Small intestine (tissue), 7 donors: Measurements from ENCODE around the gene AGPAT4. TPM values are rescaled to one million over a fixed set of nuclear protein-coding genes. Genes with fewer than 3 reads are reported as not detected.

Source experiments
- DNase-seq, 2 donors: peaks; one replicate each; pipeline versions ENCODE4 v3.0.0 to v3.0.0-alpha.2; 2013
- FAIRE-seq: peaks from 2 replicates; lab custom pipeline; 2012; peaks lifted over from hg19 to GRCh38; lab: Jason Lieb, UNC
- H3K27ac ChIP-seq, 3 donors: one replicate each; pipeline ENCODE4 v1.5.1; 2013; ENCODE audit warnings: low read length in 2 of 3, mild to moderate bottlenecking in 2 of 3, control low read depth in 1 of 3, inconsistent platforms in 1 of 3, low read depth in 1 of 3, moderate library complexity in 1 of 3
- H3K27me3 ChIP-seq, 3 donors: one replicate each; pipeline ENCODE4 v1.6.1; 2013; ENCODE audit warnings: low read length in 3 of 3, inconsistent platforms in 1 of 3; ENCODE audit not compliant: control insufficient read depth in 3 of 3, insufficient read depth in 3 of 3
- H3K36me3 ChIP-seq, 3 donors: one replicate each; pipeline ENCODE4 v1.6.1; 2013; ENCODE audit warnings: low read length in 3 of 3, inconsistent platforms in 1 of 3, low read depth in 1 of 3, mild to moderate bottlenecking in 1 of 3, moderate library complexity in 1 of 3; ENCODE audit not compliant: control insufficient read depth in 3 of 3, insufficient read depth in 2 of 3
- H3K4me1 ChIP-seq, 3 donors: one replicate each; pipeline ENCODE4 v1.6.1; 2013; ENCODE audit warnings: low read length in 2 of 3, inconsistent platforms in 1 of 3, low read depth in 1 of 3, mild to moderate bottlenecking in 1 of 3, moderate library complexity in 1 of 3; ENCODE audit not compliant: control insufficient read depth in 3 of 3, insufficient read depth in 2 of 3
- H3K4me3 ChIP-seq, 3 donors: one replicate each; pipeline ENCODE4 v1.5.1; 2013; ENCODE audit warnings: low read length in 3 of 3, control low read depth in 1 of 3, inconsistent platforms in 1 of 3, low read depth in 1 of 3, mild to moderate bottlenecking in 1 of 3, moderate library complexity in 1 of 3
- H3K9me3 ChIP-seq, 2 donors: one replicate each; pipeline ENCODE4 v1.6.1; 2013; ENCODE audit warnings: low read depth in 1 of 2, low read length in 1 of 2; ENCODE audit not compliant: control insufficient read depth in 2 of 2, insufficient read depth in 1 of 2
- WGBS, 3 donors: extraction: QIAGEN DNeasy Blood & Tissue Kit; methylation state at CpG; one replicate each; pipeline ENCODE4 v1.1.7; 2013; 5-methylcytosine and 5-hydroxymethylcytosine counted together
- polyA plus RNA-seq, 4 donors: library from polyadenylated mRNA; stranded (reverse) in 3 of 4; unstranded in 1 of 4; fragments of 200-250 nt in 3 of 4; fragments of 120-200 nt in 1 of 4; gene quantifications; one replicate each; pipeline versions ENCODE4 v1.2.1 to v1.2.3, GENCODE V29; 2013
- donor health status: healthy with polysubstance abuse.
- donor health status: control.
- donor health status: control.
- donor health status: Bipolar disorder and iron deficiency.
- donor health status: healthy.

AGPAT4 gene
- polyA plus RNA-seq, 4 donors = 1.6 to 2.3 TPM; not detected in 2

DNA sequence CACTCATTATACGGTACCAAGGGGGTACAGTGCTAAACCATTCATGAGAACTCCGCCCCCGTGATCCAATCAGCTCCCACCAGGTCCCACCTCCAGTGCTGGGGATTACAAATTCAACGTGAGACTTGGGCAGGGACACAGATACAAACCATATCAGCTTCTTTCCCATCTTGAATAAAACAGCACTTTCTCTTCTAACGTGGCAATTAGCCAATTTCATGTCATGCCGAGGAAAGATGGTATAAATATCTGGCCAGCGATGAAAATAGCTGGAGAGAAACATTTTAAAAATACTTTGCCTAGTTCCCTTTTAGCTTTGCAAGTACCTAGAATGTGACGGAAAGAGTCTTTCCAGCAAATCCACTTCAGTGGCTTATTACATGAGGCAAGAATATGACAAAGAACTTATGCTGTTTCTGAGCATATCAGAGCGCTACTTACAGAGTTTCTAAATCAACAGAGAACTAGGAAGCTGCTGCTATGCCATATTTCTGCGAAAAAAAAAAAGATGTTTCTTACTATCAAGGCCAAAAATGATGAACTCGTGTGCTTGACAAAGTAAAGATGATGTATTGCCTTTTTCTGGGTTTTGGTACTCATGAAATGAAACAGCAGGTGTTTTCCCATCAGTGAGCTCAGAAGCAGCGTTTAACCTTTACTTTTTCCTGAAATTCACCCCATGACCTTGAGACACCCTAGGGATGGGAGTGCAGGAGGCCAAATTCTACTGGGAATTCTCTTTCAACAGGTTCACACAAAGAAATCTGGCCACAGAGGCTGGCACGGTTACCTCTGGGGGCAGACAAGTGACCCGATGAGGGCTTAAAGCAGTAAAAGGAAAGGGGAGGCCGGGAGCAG, 37.9 kb downstream of the AGPAT4 start:
- H3K4me1 ChIP-seq = no peaks in the 10 kb centered on the region
- no peak overlapping the region for H3K4me3 ChIP-seq
- no peaks in the 10 kb centered on the region for H3K9me3 ChIP-seq
- FAIRE-seq = no peak
- no peak for DNase-seq
- H3K36me3 ChIP-seq = peaks cover 0 to 2% (median 0%) of the 10 kb centered on the region in 3 donors
- no peak overlapping the region for H3K27ac ChIP-seq
- no peaks in the 10 kb centered on the region for H3K27me3 ChIP-seq
- 66 to 68% (median 66%) methylated on average over 15 of the region's 15 CpGs for WGBS, 3 donors

DNA sequence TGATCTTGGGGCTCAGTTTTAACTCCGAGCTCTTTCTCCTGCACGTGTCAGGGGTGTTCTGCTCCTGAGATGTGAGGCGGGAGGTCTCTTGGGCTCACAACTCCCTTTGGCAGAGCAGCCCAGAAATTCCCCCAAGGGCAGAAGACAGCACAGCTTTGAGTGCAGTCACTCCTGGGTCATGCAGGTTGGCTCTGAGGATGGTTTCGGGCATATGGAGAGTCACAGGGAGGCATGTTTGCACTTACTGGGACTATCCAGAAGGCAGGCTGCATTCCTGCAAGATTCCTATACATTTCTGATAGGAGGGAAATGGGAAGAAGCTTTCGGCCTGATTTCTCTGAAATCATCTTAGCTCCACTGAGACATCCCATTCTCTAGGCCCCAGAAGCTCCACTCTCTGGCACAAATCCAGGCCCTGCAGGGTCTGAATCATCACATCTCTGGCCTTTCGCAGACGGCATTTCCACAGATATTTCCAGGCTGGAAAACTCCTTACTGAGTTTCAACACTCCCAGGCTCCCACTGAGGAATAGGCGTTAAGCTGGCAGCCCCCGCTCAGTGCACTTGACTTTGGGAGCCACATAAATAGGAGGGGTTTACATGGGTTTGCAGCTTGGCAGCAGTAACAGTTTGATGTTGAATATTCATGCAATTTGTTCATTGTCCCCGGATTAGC, 39.7 kb downstream of the AGPAT4 start:
- Histone ChIP-seq H3K4me3 (no peak overlapping the region), H3K36me3 (no peaks in the 10 kb centered on the region), H3K27ac (no peak overlapping the region), H3K9me3 (no peaks in the 10 kb centered on the region), H3K4me1 (peaks cover 0 to 5% (median 0%) of the 10 kb centered on the region in 3 donors), H3K27me3 (no peaks in the 10 kb centered on the region)
- 76 to 88% (median 83%) methylated on average over 10 of the region's 10 CpGs for WGBS, 3 donors
- FAIRE-seq (no peak), DNase-seq (peak in 1 of 2 donors; percentile 23)

DNA sequence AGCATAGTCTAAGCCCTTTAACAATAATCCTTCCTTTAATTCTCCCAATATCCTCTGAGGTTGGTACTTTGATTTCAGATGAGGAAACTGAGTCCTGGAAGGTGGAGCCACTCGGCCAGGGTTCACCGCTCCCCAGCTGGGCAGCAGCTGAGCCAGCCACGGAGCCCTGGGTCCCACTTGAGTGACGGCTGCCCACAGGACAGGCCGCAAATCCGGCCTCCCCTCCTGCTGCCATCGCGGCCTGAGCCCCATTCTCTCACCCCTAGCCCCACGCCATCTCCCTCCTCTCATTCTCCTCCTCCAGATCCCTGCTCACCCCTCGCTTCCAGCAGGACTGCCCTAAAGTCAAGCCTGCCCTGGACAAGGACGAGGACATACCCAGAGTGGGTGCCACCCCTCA, 41.4 kb downstream of the AGPAT4 start:
- Histone ChIP-seq H3K4me3 (no peak overlapping the region), H3K36me3 (no peaks in the 10 kb centered on the region), H3K27me3 (no peaks in the 10 kb centered on the region), H3K4me1 (peaks cover 0 to 5% (median 0%) of the 10 kb centered on the region in 3 donors), H3K9me3 (no peaks in the 10 kb centered on the region), H3K27ac (peak overlapping the region in 1 of 3 donors; percentile 28)
- no peak for FAIRE-seq
- no peak for DNase-seq
- 92 to 94% (median 93%) methylated on average over 11 of the region's 11 CpGs for WGBS, 3 donors

DNA sequence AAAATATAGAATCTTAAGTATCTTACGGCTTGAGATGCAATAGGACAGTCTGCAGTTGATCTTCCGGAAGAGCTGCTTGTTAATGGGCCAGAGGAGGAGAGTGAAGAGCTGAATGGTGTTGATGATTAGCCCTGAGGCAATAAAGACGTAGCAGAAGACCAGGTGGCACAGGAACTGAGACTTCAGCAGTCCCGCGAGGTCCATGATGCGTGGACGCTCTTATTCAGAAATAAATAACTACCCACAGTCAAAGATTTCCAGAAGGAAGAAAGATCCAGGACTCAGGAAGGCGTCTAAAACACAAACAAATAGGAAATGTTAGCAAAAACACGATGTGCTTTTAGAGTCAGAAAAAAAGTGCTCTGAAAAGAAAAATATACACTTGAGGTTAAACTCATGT, 41.9 kb downstream of the AGPAT4 start:
- FAIRE-seq (no peak), DNase-seq (no peak)
- Histone ChIP-seq H3K27me3 (no peaks in the 10 kb centered on the region), H3K9me3 (no peaks in the 10 kb centered on the region), H3K27ac (no peak overlapping the region), H3K4me3 (no peak overlapping the region), H3K4me1 (peaks cover 0 to 5% (median 0%) of the 10 kb centered on the region in 3 donors), H3K36me3 (no peaks in the 10 kb centered on the region)
- WGBS, 3 donors = 83 to 85% (median 85%) methylated on average over 9 of the region's 9 CpGs

DNA sequence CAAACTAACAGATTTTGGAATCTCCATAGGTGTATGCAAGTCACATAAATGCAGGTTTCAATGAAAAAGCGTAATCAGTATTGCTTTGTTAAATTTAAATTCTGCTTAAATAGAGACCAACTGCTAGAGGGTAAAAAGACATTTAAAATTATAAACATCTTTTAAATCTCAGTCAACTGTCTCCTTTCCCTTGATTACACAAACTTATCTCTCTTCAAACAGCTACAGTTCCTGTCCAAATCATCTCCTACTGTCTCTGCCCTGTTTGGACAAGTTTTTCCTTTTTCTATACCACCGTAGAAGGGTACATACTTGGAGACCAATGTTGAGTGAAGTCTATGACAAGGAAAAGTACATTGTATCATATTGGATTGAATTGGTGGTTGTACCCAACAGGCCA, 43.5 kb downstream of the AGPAT4 start:
- DNase-seq = no peak
- H3K27me3 ChIP-seq = no peaks in the 10 kb centered on the region
- H3K9me3 ChIP-seq = no peaks in the 10 kb centered on the region
- no peaks in the 10 kb centered on the region for H3K36me3 ChIP-seq
- WGBS, 3 donors = 91 to 95% (median 92%) methylated on average over 2 of the region's 2 CpGs
- peaks cover 0 to 5% (median 0%) of the 10 kb centered on the region in 3 donors for H3K4me1 ChIP-seq
- FAIRE-seq = no peak
- no peak overlapping the region for H3K4me3 ChIP-seq
- no peak overlapping the region for H3K27ac ChIP-seq

DNA sequence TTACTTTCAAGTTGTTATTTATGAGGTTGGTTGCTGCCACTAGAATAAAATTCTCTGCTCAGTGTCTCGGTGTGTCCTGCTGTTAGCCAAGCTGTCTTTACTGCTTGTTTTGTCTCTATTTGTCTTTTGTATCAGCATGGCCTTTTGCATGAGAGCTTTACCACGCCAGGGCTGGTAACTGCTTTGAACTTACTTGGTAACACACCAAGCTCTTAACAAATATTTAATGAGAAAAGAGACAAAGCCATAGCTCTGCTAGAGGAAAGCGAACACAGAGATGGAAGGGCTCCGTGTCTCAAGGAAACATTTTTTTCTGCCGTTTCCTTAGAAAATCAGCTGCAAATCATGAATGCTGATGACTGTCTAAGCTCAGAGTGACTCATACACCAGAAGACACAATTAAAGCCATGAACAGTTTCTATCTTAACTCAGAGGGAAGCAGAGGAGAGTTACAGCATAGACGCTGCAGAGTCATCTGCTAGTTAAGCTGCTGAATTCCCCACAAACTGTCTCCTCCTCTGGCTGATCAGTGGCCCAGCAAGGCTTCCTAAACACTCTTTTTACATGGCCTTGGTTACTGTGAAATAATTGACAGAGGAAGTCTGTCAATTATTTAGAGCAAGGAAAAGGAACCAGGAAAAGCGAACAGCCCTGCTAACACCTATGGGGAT, 44.8 kb downstream of the AGPAT4 start:
- Histone ChIP-seq H3K27me3 (no peaks in the 10 kb centered on the region), H3K27ac (peak overlapping the region in 1 of 3 donors; percentile 2), H3K36me3 (no peaks in the 10 kb centered on the region), H3K4me1 (peaks cover 0 to 5% (median 0%) of the 10 kb centered on the region in 3 donors), H3K9me3 (no peaks in the 10 kb centered on the region), H3K4me3 (no peak overlapping the region)
- WGBS, 3 donors = 45 to 55% (median 49%) methylated on average over 7 of the region's 7 CpGs
- FAIRE-seq (no peak), DNase-seq (peak in 1 of 2 donors; percentile 20)

DNA sequence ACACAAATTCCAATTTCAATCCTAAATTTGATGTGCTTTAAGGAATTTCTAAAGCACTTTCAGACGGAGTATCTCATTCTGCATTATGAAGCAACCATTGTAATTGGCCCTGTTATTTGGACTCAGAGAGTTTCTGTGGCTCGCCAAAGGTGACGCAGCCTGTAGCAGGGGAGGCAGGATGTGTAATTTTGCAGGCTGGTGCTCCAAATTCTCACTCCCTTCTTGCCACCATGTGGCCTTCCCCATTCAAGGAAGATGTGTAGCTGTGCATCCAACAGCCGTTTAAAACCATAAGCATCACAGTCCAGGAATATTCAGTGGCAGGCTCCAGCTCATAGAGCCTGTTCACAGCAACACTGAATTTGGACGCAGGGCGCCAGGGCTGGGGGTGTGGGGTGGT, 45.8 kb downstream of the AGPAT4 start:
- WGBS, 3 donors = 84 to 92% (median 87%) methylated on average over 6 of the region's 6 CpGs
- no peaks in the 10 kb centered on the region for H3K27me3 ChIP-seq
- no peaks in the 10 kb centered on the region for H3K9me3 ChIP-seq
- DNase-seq (no peak), FAIRE-seq (no peak)
- no peaks in the 10 kb centered on the region for H3K36me3 ChIP-seq
- no peak overlapping the region for H3K27ac ChIP-seq
- peaks cover 0 to 5% (median 0%) of the 10 kb centered on the region in 3 donors for H3K4me1 ChIP-seq
- no peak overlapping the region for H3K4me3 ChIP-seq
